ENCODE results near the gene ZP1.
"Not testable (repeated sequence)": the region's sequence is repeated elsewhere in the genome, so short reads cannot be mapped to it uniquely, and the experiment has no call there.

Gene ZP1, protein sequence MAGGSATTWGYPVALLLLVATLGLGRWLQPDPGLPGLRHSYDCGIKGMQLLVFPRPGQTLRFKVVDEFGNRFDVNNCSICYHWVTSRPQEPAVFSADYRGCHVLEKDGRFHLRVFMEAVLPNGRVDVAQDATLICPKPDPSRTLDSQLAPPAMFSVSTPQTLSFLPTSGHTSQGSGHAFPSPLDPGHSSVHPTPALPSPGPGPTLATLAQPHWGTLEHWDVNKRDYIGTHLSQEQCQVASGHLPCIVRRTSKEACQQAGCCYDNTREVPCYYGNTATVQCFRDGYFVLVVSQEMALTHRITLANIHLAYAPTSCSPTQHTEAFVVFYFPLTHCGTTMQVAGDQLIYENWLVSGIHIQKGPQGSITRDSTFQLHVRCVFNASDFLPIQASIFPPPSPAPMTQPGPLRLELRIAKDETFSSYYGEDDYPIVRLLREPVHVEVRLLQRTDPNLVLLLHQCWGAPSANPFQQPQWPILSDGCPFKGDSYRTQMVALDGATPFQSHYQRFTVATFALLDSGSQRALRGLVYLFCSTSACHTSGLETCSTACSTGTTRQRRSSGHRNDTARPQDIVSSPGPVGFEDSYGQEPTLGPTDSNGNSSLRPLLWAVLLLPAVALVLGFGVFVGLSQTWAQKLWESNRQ

DNA sequence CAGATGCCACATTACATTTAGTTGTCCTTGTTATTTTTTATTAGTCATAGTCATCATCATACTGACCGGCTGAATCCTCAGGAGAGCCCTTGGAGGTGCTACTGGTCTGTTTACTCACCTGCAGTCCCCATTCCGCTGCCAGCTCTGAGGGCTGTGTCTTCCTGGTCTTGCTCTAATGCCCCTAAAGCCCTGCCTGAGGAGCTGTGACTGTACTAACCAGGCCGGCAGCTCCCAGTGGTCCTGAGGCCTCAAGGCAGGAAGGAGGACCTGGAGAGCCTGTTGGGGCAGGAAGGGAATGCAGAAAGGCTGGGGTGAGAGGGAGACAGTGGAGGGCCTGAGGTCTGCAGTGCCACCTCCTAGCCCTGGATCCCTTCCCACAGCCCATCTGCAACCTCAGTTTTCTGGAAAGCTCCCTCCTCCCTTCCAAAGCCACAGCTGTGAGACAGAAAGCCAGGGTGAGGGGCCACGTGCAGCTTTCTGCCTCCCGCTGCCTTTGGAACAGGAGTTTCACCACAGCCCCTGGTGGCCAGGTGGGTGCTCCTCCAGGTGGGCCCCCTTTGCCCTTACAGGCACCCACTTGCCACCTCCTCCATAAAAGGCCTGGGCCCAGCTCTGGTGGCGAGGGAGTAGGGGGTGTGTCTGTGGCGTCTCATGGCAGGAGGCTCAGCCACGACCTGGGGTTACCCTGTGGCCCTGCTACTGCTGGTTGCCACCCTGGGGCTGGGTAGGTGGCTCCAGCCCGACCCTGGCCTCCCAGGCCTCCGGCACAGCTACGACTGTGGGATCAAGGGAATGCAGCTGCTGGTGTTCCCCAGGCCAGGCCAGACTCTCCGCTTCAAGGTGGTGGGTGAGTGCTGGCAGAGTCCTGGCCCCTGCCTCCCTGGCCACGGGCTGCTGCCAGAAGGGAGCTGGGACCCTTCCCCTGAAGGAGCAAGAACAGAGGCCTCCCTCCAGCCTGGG lies at the start of gene ZP1:
Gene ZP1, plus strand, starts transcription at position 632 of the 960 bp plus-strand sequence. Its CDS starts 20 bp downstream, at position 652.
- in situ Hi-C loops (cut with MboI; ENCODE audit: low sequenced_read_pairs) = no loop called here

DNA sequence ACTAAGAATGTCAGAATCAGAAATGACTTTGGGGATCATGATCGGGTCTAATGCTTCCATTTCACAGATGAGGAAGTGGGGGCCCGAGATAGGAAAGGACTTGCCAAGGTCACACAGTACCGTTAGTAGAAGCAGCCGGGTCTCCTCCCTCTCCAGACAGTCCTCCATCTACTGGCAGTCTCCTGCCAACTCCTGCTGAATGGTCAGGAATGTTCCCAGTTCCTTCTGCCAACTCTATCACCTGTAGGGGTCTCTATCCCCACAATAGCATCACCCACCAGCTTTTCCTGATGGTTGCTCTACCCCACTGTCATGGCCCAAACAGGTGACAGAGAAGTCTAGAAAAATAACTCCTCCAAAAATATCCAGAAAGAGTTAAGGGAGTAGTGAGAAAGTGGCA lies 49.3 kb upstream of the ZP1 start:
- in situ Hi-C loops (cut with MboI; ENCODE audit: low sequenced_read_pairs) = no loop called here

- in situ Hi-C loops (cut with MboI; ENCODE audit: low sequenced_read_pairs) = no loop called here
Observed at GRCh38 chr11:60821827-60822599, 45.3 kb upstream of the ZP1 start.

GRCh38 chr11:60823745-60824306 lies 43.5 kb upstream of the ZP1 start:
- in situ Hi-C loops (cut with MboI; ENCODE audit: low sequenced_read_pairs) = not testable (repeated sequence)

GRCh38 chr11:60825118-60825517 lies 42.2 kb upstream of the ZP1 start:
- in situ Hi-C loops (cut with MboI; ENCODE audit: low sequenced_read_pairs) = no loop called here

- in situ Hi-C loops (cut with MboI; ENCODE audit: low sequenced_read_pairs) = no loop called here
Observed at GRCh38 chr11:60825790-60826189, 41.6 kb upstream of the ZP1 start.

- in situ Hi-C loops (cut with MboI; ENCODE audit: low sequenced_read_pairs) = no loop called here
Observed at GRCh38 chr11:60830478-60831142, 36.7 kb upstream of the ZP1 start.

- in situ Hi-C loops (cut with MboI; ENCODE audit: low sequenced_read_pairs) = no loop called here
Observed at GRCh38 chr11:60831143-60831500, 36.2 kb upstream of the ZP1 start.

DNA sequence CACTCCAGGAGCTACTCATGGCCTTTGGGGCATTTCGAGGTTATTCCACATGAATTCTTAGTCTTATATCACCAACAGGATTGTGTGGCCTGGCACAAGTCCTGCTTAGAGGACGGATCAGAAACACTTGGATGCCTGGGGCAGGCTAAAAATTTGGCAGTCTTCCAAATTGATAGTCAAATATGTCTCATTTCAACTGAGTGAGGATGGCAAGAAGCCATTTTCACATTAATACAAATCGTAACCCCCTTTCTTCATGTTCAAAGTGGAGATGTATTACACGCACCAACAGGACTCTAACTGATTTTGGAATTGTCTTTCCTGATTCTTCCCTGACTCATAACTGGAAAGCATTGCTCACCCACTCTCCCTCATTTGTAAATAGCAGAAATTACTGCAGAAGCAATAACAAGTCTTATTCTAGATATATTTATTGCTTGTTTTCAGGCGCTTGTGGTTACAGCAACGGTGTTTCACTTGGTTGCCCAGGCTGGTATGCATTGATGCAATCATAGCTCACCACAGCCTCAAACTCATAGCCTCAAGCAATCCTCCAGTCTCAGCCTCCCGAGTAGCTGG lies 35.8 kb upstream of the ZP1 start:
- in situ Hi-C loops (cut with MboI; ENCODE audit: low sequenced_read_pairs) = no loop called here

- in situ Hi-C loops (cut with MboI; ENCODE audit: low sequenced_read_pairs) = no loop called here
Observed at GRCh38 chr11:60834742-60835533, 32.4 kb upstream of the ZP1 start.

DNA sequence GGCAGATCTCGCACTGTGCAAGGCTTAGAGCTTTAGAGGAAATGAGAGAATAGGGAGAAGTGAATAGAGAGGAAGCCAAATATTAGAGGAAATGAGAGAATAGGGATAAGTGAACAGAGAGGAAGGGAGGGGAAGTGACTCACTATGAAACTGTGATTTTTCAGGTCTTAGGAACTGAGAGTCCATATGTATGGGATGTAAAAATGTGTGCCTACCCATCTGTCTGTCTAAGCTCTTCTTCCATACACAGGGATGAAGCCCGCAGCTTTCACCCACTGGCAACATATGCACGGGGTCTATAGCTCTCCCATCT lies 31.9 kb upstream of the ZP1 start:
- in situ Hi-C loops (cut with MboI; ENCODE audit: low sequenced_read_pairs) = no loop called here

GRCh38 chr11:60836866-60837515 lies 30.4 kb upstream of the ZP1 start:
- in situ Hi-C loops (cut with MboI; ENCODE audit: low sequenced_read_pairs) = no loop called here

- in situ Hi-C loops (cut with MboI; ENCODE audit: low sequenced_read_pairs) = no loop called here
Observed at GRCh38 chr11:60838132-60838531, 29.2 kb upstream of the ZP1 start.

- in situ Hi-C loops (cut with MboI; ENCODE audit: low sequenced_read_pairs) = no loop called here
Observed at GRCh38 chr11:60840470-60841430, 26.6 kb upstream of the ZP1 start.

DNA sequence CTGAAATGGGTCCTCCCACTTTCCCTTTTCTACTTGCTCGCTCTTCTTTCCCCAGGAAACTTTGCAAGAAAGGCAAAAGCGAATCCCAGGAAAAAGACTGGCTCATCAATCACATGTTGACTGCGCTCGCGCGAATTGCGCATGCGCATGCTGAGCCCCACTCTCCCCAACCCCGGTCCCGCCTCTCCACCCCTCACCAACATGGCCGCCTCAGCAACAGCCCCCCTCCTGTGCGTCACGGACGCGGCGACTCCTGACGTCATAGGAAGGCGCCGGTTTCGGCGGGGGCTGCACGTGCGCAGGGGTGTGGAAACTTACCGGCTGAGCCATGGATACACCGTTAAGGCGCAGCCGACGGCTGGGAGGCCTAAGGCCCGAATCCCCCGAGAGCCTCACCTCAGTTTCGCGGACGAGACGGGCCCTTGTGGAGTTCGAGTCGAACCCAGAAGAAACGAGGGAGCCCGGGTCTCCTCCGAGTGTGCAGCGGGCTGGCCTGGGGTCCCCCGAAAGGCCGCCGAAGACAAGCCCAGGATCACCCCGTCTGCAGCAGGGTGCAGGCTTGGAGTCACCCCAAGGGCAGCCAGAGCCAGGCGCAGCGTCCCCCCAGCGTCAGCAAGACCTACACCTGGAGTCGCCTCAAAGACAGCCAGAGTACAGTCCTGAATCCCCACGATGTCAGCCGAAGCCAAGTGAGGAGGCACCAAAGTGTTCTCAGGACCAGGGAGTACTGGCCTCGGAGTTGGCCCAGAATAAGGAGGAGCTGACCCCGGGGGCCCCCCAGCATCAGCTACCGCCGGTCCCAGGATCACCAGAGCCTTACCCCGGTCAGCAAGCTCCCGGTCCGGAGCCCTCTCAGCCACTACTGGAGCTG lies 25.3 kb upstream of the ZP1 start, which contains the start of gene CCDC86:
Gene CCDC86, plus strand, starts transcription at position 317 of the 871 bp plus-strand sequence. Its CDS starts 12 bp downstream, at position 329.
- in situ Hi-C loops (cut with MboI; ENCODE audit: low sequenced_read_pairs) = no loop called here

All from HL-60/S4 treated with phorbol 12-myristate 13-acetate at 8.2 ng/mL for 4 days and 3 days (cell line).